Activated T-helper 9 cell treated with anti-CD3 and anti-CD28 coated beads, Interleukin-2, amount 50 U/mL, for 16 hours (primary cell): Measurements from ENCODE around the gene ARMC7.
A peak's percentile ranks its signal among the peaks of the same experiment; 100 is the strongest.

Experiments
- DNase-seq: peaks from one replicate; pipeline ENCODE4 v3.0.0-alpha.2; 2020; ENCODE audit warnings: low read depth

ARMC7 gene

GRCh38 chr17:75078284-75079022, 31.3 kb upstream of the ARMC7 start:
- DNase-seq, result no peak

GRCh38 chr17:75079023-75079373, 30.8 kb upstream of the ARMC7 start:
- no peak for DNase-seq

GRCh38 chr17:75081611-75082540, 27.9 kb upstream of the ARMC7 start:
- DNase-seq, result no peak

- no peak for DNase-seq
These were observed 27.1 kb upstream of the ARMC7 start for GRCh38 chr17:75082683-75083082.

- no peak for DNase-seq
These were observed 25.6 kb upstream of the ARMC7 start for GRCh38 chr17:75084039-75084660.

- DNase-seq, result no peak
These were observed 23.1 kb upstream of the ARMC7 start for GRCh38 chr17:75086496-75087181.

- no peak for DNase-seq
These were observed 22.6 kb upstream of the ARMC7 start for GRCh38 chr17:75087182-75087557.

GRCh38 chr17:75087558-75088453, 22.0 kb upstream of the ARMC7 start, which contains the start of gene SLC16A5:
TSS of gene SLC16A5 (plus strand) at chr17:75087954. CDS start at chr17:75093637, 5,683 bp downstream.
- DNase-seq, result peak; percentile 25

GRCh38 chr17:75088465-75089417, 21.0 kb upstream of the ARMC7 start:
- DNase-seq, result no peak

- no peak for DNase-seq
These were observed 18.6 kb upstream of the ARMC7 start for GRCh38 chr17:75090871-75091854.

GRCh38 chr17:75091855-75092327, 17.9 kb upstream of the ARMC7 start:
- DNase-seq, result no peak

GRCh38 chr17:75093548-75094158, 16.1 kb upstream of the ARMC7 start:
- no peak for DNase-seq

- DNase-seq, result no peak
These were observed 14.8 kb upstream of the ARMC7 start for GRCh38 chr17:75094871-75095399.

- no peak for DNase-seq
These were observed 13.6 kb upstream of the ARMC7 start for GRCh38 chr17:75096082-75096625.

GRCh38 chr17:75097865-75098264, 11.9 kb upstream of the ARMC7 start:
- no peak for DNase-seq

GRCh38 chr17:75098861-75099260, 10.9 kb upstream of the ARMC7 start:
- no peak for DNase-seq

- DNase-seq, result no peak
These were observed 9.7 kb upstream of the ARMC7 start for GRCh38 chr17:75099881-75100595.
